Suprapubic skin (tissue), 4 donors: ENCODE results near the gene SH3GLB1.

Source experiments
- CTCF ChIP-seq, 2 donors: fragments of 200-600 bp in 1 of 2; fragments of 450-650 bp in 1 of 2; sonication (generic) in 1 of 2; IDR thresholded peaks; one replicate each; pipeline ENCODE4 v1.5.1; 2016 to 2019; ENCODE audit warnings: antibody characterized with exemption in 2 of 2, mild to moderate bottlenecking in 1 of 2, moderate library complexity in 1 of 2
- POLR2A ChIP-seq, 2 donors: fragments of 450-650 bp; IDR thresholded peaks; one replicate each; pipeline ENCODE4 v1.6.1; 2017; ENCODE audit warnings: antibody characterized with exemption in 2 of 2, mild to moderate bottlenecking in 2 of 2, moderate library complexity in 2 of 2
- POLR2AphosphoS5 ChIP-seq, 3 donors: sonication (generic); formaldehyde crosslinking; IDR thresholded peaks; one replicate each; pipeline ENCODE4 v1.6.1; 2017; ENCODE audit warnings: antibody characterized with exemption in 3 of 3

- TF ChIP-seq CTCF (IDR thresholded peaks at IDR 0.05) (no peak), POLR2A (IDR thresholded peaks at IDR 0.05) (no peak), POLR2AphosphoS5 (IDR thresholded peaks at IDR 0.05) (no peak)
These were observed 1.8 kb downstream of the SH3GLB1 start for GRCh38 chr1:86706018-86706635.
